PC-9 (cell line): ENCODE data around the gene SCGB1D2. TPM values are rescaled to one million over a fixed set of nuclear protein-coding genes. Genes with fewer than 3 reads are reported as not detected.

ENCODE experiments used
- BruUV-seq: library from RNA; stranded (reverse); fragments of 400-500 nt; replicated peaks from 2 replicates; lab custom pipeline; 2021; lab: Mats Ljungman, UMichigan
- CTCF ChIA-PET: fragments of 300-600 bp; sonication (Branson Sonifier 250); formaldehyde crosslinking; loops from one replicate; lab custom pipeline; 2022; ENCODE audit warnings: antibody characterized with exemption; lab: Charles Lee
- POLR2A ChIA-PET: fragments of 300-600 bp; sonication (Branson Sonifier 250); formaldehyde crosslinking; loops from one replicate; lab custom pipeline; 2022; ENCODE audit warnings: antibody characterized with exemption; ENCODE audit not compliant: unreplicated experiment; lab: Charles Lee
- DNase-seq, 2 experiments: peaks; one replicate each; pipeline versions ENCODE4 v3.0.0 to v3.0.0-alpha.2; 2015 to 2022; ENCODE audit warnings: mixed read lengths in 1 of 2
- H2AFZ ChIP-seq: fragments of 200-600 bp; sonication (generic); 2 replicates; pipeline ENCODE4 v1.8.1; 2017; ENCODE audit warnings: antibody characterized with exemption
- H3F3A ChIP-seq: fragments of 200-600 bp; sonication (generic); 2 replicates; pipeline ENCODE4 v1.8.1; 2017; ENCODE audit warnings: antibody characterized with exemption, mild to moderate bottlenecking, low read depth; ENCODE audit not compliant: insufficient read depth
- H3K27ac ChIP-seq: fragments of 200-600 bp; sonication (generic); 2 replicates; pipeline ENCODE4 v1.6.1; 2016; ENCODE audit warnings: mixed run types
- H3K27me3 ChIP-seq: fragments of 200-600 bp; sonication (generic); 2 replicates; pipeline ENCODE4 v1.6.1; 2016; ENCODE audit warnings: low read depth, mixed run types; ENCODE audit not compliant: insufficient read depth
- H3K36me3 ChIP-seq: fragments of 200-600 bp; sonication (generic); 2 replicates; pipeline ENCODE4 v1.6.1; 2016; ENCODE audit warnings: low read depth, mixed run types
- H3K4me1 ChIP-seq: fragments of 200-600 bp; sonication (generic); replicated peaks from 2 replicates; pipeline ENCODE4 v1.6.1; 2016; ENCODE audit warnings: mixed run types; ENCODE audit not compliant: insufficient read depth
- H3K4me2 ChIP-seq: fragments of 200-600 bp; sonication (generic); 2 replicates; pipeline ENCODE4 v1.6.1; 2017; ENCODE audit warnings: mixed run types
- H3K4me3 ChIP-seq: fragments of 200-600 bp; sonication (generic); 2 replicates; pipeline ENCODE4 v1.6.1; 2016; ENCODE audit warnings: mixed run types
- H3K79me2 ChIP-seq: fragments of 200-600 bp; sonication (generic); 2 replicates; pipeline ENCODE4 v1.6.1; 2017; ENCODE audit warnings: low read depth, mixed run types
- H3K9me2 ChIP-seq: fragments of 200-600 bp; sonication (generic); 2 replicates; pipeline ENCODE4 v1.8.1; 2017; ENCODE audit warnings: mild to moderate bottlenecking; ENCODE audit not compliant: insufficient read depth
- H3K9me3 ChIP-seq: fragments of 200-600 bp; sonication (generic); 2 replicates; pipeline ENCODE4 v1.8.1; 2016; ENCODE audit warnings: low read depth; ENCODE audit not compliant: insufficient read depth
- H4K20me1 ChIP-seq: fragments of 200-600 bp; sonication (generic); 2 replicates; pipeline ENCODE4 v1.8.1; 2017; ENCODE audit not compliant: insufficient read depth
- CTCF ChIP-seq: fragments of 200-600 bp; sonication (generic); conservative IDR thresholded peaks from 2 replicates; pipeline ENCODE4 v1.6.1; 2017; ENCODE audit warnings: mixed run types, antibody characterized with exemption, mild to moderate bottlenecking, moderate library complexity
- EZH2 ChIP-seq: fragments of 200-600 bp; sonication (generic); IDR thresholded peaks from 2 replicates; pipeline ENCODE4 v1.8.0; 2017; ENCODE audit warnings: antibody characterized with exemption, low read depth
- intact Hi-C: fragments of 100-400 bp; cut with micrococcal nuclease; formaldehyde crosslinking; loops from one replicate; pipeline ENCODE4 v1.10.0; 2022; ENCODE audit not compliant: unreplicated experiment
- total RNA-seq: library from RNA; stranded (reverse); gene quantifications from 2 replicates; pipeline ENCODE4 v1.2.3, GENCODE V29; 2021

Gene SCGB1D2
- total RNA-seq, 1 experiment from 2014 or later = not detected

- Histone ChIP-seq H4K20me1 (no peaks in the 10 kb centered on the region), H2AFZ (no peak overlapping the region), H3K27ac (no peak overlapping the region), H3F3A (no peaks in the 10 kb centered on the region), H3K4me2 (no peak overlapping the region), H3K27me3 (peaks cover 75% of the 10 kb centered on the region), H3K9me3 (no peaks in the 10 kb centered on the region), H3K9me2 (no peaks in the 10 kb centered on the region), H3K4me1 (no peaks in the 10 kb centered on the region), H3K4me3 (no peak overlapping the region), H3K79me2 (no peaks in the 10 kb centered on the region), H3K36me3 (no peaks in the 10 kb centered on the region)
- BruUV-seq = no TSS peak
- intact Hi-C loops = no loop called here
- ChIA-PET POLR2A (no interaction called here), CTCF (no interaction called here)
- no peak for DNase-seq
- TF ChIP-seq EZH2 = no peak
- TF ChIP-seq CTCF = no peak
Measured at GRCh38 chr11:62273284-62273683, 31.2 kb downstream of the SCGB1D2 start.

DNA sequence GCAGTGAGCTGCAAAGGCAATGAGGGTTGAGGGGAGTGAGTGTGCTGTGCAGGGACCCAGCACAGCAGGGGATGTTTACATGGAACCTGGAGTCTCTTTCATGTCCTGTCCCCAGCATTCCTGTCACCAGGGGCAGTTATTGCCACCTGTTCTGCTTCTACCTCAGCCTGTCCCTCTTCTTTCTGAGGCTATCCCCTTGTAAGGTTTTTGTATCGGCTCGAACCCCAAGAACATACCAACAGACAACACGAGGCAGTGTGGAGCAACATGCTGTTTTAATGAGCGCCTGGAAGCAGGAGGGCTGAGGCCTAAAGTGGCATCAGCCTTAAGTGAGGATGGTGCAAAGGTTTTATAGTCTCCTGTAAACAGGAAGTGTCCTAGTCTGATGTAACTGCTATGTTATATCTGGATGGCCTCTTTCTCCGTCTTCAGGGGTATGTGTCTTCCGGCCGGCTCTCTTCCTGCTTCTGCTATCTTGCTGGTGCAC, 31.8 kb downstream of the SCGB1D2 start:
- H3K36me3 ChIP-seq = no peaks in the 10 kb centered on the region
- no peak overlapping the region for H3K4me2 ChIP-seq
- no peaks in the 10 kb centered on the region for H4K20me1 ChIP-seq
- H3K27me3 ChIP-seq = peaks cover 70% of the 10 kb centered on the region
- DNase-seq = no peak
- no TSS peak for BruUV-seq
- no peaks in the 10 kb centered on the region for H3K79me2 ChIP-seq
- no peaks in the 10 kb centered on the region for H3K4me1 ChIP-seq
- CTCF ChIA-PET = no interaction called here
- POLR2A ChIA-PET = no interaction called here
- H3K9me2 ChIP-seq = no peaks in the 10 kb centered on the region
- H2AFZ ChIP-seq = no peak overlapping the region
- no peak overlapping the region for H3K4me3 ChIP-seq
- H3K27ac ChIP-seq = no peak overlapping the region
- intact Hi-C loops = no loop called here
- H3K9me3 ChIP-seq = no peaks in the 10 kb centered on the region
- H3F3A ChIP-seq = no peaks in the 10 kb centered on the region
- no peak for TF ChIP-seq EZH2
- no peak for TF ChIP-seq CTCF

GRCh38 chr11:62280452-62280851, 38.4 kb downstream of the SCGB1D2 start:
- TF ChIP-seq CTCF (no peak), EZH2 (no peak)
- DNase-seq = no peak
- no TSS peak for BruUV-seq
- H3K27ac ChIP-seq = no peak overlapping the region
- H3K4me3 ChIP-seq = no peak overlapping the region
- no peaks in the 10 kb centered on the region for H3F3A ChIP-seq
- no peaks in the 10 kb centered on the region for H3K36me3 ChIP-seq
- H3K4me1 ChIP-seq = no peaks in the 10 kb centered on the region
- H3K27me3 ChIP-seq = peaks cover 14% of the 10 kb centered on the region; the same call in 1 of the 2 replicates
- intact Hi-C loops = no loop called here
- POLR2A ChIA-PET = no interaction called here
- H3K79me2 ChIP-seq = no peaks in the 10 kb centered on the region
- H3K4me2 ChIP-seq = no peak overlapping the region
- H3K9me3 ChIP-seq = 0 out of 2 replicates have a peak, but pooled peaks cover 6% of the 10 kb centered on the region
- no peaks in the 10 kb centered on the region for H3K9me2 ChIP-seq
- no peak overlapping the region for H2AFZ ChIP-seq
- no peaks in the 10 kb centered on the region for H4K20me1 ChIP-seq
- CTCF ChIA-PET = no interaction called here

Other genes with a start within 250 kb of the SCGB1D2 start
- gene INCENP, start 118.2 kb upstream of the SCGB1D2 start, total RNA-seq = 122 and 154 TPM in 2 replicates
- not detected in 2 replicates for gene SCGB1D1, start 52.0 kb upstream of the SCGB1D2 start, total RNA-seq
- gene SCGB2A1, start 33.6 kb upstream of the SCGB1D2 start, total RNA-seq = not detected in 2 replicates
- not detected in 2 replicates for gene SCGB2A2, start 27.9 kb downstream of the SCGB1D2 start, total RNA-seq
- gene SCGB1D4, start 56.8 kb downstream of the SCGB1D2 start, total RNA-seq = not detected in 2 replicates
- 6.2 and 8.4 TPM in 2 replicates for gene ASRGL1, start 95.2 kb downstream of the SCGB1D2 start, total RNA-seq
- not detected in 2 replicates for gene SCGB1A1, start 176.8 kb downstream of the SCGB1D2 start, total RNA-seq